Lung (tissue), 12 donors: ENCODE data around the gene PRKCA. TPM values are rescaled to one million over a fixed set of nuclear protein-coding genes. Genes with fewer than 3 reads are reported as not detected.

Experiments
- ATAC-seq: fragments of 200-7000 bp; cut with Tn5 transposase; one replicate; pipeline ENCODE4 v1.9.1; 2020; ENCODE audit warnings: moderate number of reproducible peaks; ENCODE audit not compliant: insufficient read depth, low FRiP score
- DNase-seq, 3 donors: peaks; one replicate each; pipeline ENCODE4 v3.0.0-alpha.2; 2013 to 2017
- H3K27ac ChIP-seq, 2 donors: one replicate each; pipeline ENCODE4 v1.5.1; 2013; ENCODE audit warnings: mild to moderate bottlenecking in 2 of 2, moderate library complexity in 2 of 2, control low read depth in 1 of 2, inconsistent platforms in 1 of 2, low read depth in 1 of 2, low read length in 1 of 2
- H3K27me3 ChIP-seq, 3 donors: one replicate each; pipeline ENCODE4 v1.5.1; 2013; ENCODE audit warnings: low read length in 2 of 3; ENCODE audit not compliant: control insufficient read depth in 3 of 3, insufficient read depth in 3 of 3
- H3K36me3 ChIP-seq, 4 donors: one replicate each; pipeline ENCODE4 v1.5.1; 2013; ENCODE audit warnings: low read length in 4 of 4, mild to moderate bottlenecking in 1 of 4, moderate library complexity in 1 of 4; ENCODE audit not compliant: control insufficient read depth in 4 of 4, insufficient read depth in 4 of 4
- H3K4me1 ChIP-seq, 5 donors: one replicate each; pipeline ENCODE4 v1.5.1; 2013; ENCODE audit warnings: low read length in 5 of 5, mild to moderate bottlenecking in 2 of 5, moderate library complexity in 1 of 5; ENCODE audit not compliant: control insufficient read depth in 5 of 5, insufficient read depth in 5 of 5
- H3K4me3 ChIP-seq: one replicate; pipeline ENCODE4 v1.5.1; 2013; ENCODE audit warnings: mild to moderate bottlenecking, control low read depth, moderate library complexity
- H3K9ac ChIP-seq, 2 donors: one replicate each; pipeline ENCODE4 v1.5.1; 2013; ENCODE audit warnings: low read length in 2 of 2, control low read depth in 1 of 2; ENCODE audit not compliant: insufficient read depth in 1 of 2
- H3K9me3 ChIP-seq, 4 donors: one replicate each; pipeline ENCODE4 v1.5.1; 2013; ENCODE audit warnings: low read length in 3 of 4, mild to moderate bottlenecking in 1 of 4, moderate library complexity in 1 of 4; ENCODE audit not compliant: control insufficient read depth in 4 of 4, insufficient read depth in 3 of 4
- WGBS, 2 donors: extraction: QIAGEN DNeasy Blood & Tissue Kit; methylation state at CpG; one replicate each; pipeline ENCODE4 v1.1.7; 2013; 5-methylcytosine and 5-hydroxymethylcytosine counted together
- polyA plus RNA-seq, 2 donors: library from polyadenylated mRNA; stranded (reverse); fragments of 200-250 nt; gene quantifications; one replicate each; pipeline ENCODE4 v1.2.1, GENCODE V29; 2013
- total RNA-seq, 2 donors: library from RNA; depleted of rRNA in 1 of 2; stranded (reverse); fragments of >200 nt in 1 of 2; gene quantifications; one replicate each; pipeline ENCODE4 v1.2.1, GENCODE V29; 2014 to 2021
- TF ChIP-seq, protein P1 (sequence below): IDR thresholded peaks from 2 replicates; pipeline ENCODE4 v1.5.1; 2012; ENCODE audit warnings: mild to moderate bottlenecking; ENCODE audit errors: control extremely low read depth, extremely low read depth
- donor health status: control.
- donor health status: control.
- donor health status: Bipolar disorder and iron deficiency.
- donor health status: healthy.
- donor health status: DM: yes; HTN: yes; CAD: no.

The PRKCA gene
- total and polyA plus RNA-seq, 4 donors = 3.4 to 34.8 (median 13.8) TPM

- H3K4me3 ChIP-seq = no peak overlapping the region
- WGBS, 2 donors = 50 to 67% methylated on average over 4 of the region's 4 CpGs
- no peak overlapping the region for H3K9ac ChIP-seq
- DNase-seq (peak in 1 of 3 donors; percentile 43), ATAC-seq (no peak)
- no peaks in the 10 kb centered on the region for H3K27me3 ChIP-seq
- no peaks in the 10 kb centered on the region for H3K36me3 ChIP-seq
- peaks cover 8 to 47% (median 26%) of the 10 kb centered on the region in 5 donors for H3K4me1 ChIP-seq
- H3K27ac ChIP-seq = no peak overlapping the region
- TF ChIP-seq, protein P1, sequence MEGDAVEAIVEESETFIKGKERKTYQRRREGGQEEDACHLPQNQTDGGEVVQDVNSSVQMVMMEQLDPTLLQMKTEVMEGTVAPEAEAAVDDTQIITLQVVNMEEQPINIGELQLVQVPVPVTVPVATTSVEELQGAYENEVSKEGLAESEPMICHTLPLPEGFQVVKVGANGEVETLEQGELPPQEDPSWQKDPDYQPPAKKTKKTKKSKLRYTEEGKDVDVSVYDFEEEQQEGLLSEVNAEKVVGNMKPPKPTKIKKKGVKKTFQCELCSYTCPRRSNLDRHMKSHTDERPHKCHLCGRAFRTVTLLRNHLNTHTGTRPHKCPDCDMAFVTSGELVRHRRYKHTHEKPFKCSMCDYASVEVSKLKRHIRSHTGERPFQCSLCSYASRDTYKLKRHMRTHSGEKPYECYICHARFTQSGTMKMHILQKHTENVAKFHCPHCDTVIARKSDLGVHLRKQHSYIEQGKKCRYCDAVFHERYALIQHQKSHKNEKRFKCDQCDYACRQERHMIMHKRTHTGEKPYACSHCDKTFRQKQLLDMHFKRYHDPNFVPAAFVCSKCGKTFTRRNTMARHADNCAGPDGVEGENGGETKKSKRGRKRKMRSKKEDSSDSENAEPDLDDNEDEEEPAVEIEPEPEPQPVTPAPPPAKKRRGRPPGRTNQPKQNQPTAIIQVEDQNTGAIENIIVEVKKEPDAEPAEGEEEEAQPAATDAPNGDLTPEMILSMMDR = no peak
- no peaks in the 10 kb centered on the region for H3K9me3 ChIP-seq
These were observed 280.8 kb downstream of the PRKCA start for GRCh38 chr17:66583112-66583748.

- 96 to 99% methylated on average over 4 of the region's 4 CpGs for WGBS, 2 donors
- Histone ChIP-seq H3K27ac (no peak overlapping the region), H3K27me3 (no peaks in the 10 kb centered on the region), H3K4me1 (peaks cover 6 to 30% (median 14%) of the 10 kb centered on the region in 5 donors), H3K4me3 (no peak overlapping the region), H3K9me3 (no peaks in the 10 kb centered on the region), H3K36me3 (no peaks in the 10 kb centered on the region), H3K9ac (no peak overlapping the region)
- TF ChIP-seq, protein P1 = no peak
- ATAC-seq (no peak), DNase-seq (no peak)
These were observed 282.5 kb downstream of the PRKCA start for GRCh38 chr17:66584927-66585326.

DNA sequence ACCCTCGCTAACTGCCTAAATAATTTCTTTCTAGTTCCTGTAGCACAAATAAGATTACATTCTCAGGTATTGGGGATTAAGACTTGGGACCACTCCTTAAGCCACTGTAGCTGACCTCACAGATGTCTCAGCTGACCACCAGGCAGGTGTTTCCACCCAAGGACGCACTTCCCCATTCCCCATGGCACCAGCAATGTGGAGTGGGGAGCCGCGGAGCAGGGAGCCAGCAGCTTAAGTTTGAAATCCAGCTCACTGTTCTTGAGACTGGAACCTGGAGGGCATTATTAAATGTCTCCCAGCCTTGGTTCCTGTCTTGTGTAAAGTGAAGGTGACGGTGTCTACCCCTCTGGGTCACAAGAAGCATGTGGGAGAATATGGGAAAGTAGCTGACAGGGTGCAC lies 283.1 kb downstream of the PRKCA start:
- TF ChIP-seq, protein P1 = no peak
- DNase-seq (no peak), ATAC-seq (no peak)
- peaks cover 3 to 24% (median 9%) of the 10 kb centered on the region in 5 donors for H3K4me1 ChIP-seq
- no peaks in the 10 kb centered on the region for H3K36me3 ChIP-seq
- WGBS, 2 donors = 91 to 93% methylated on average over 5 of the region's 5 CpGs
- H3K9me3 ChIP-seq = no peaks in the 10 kb centered on the region
- no peaks in the 10 kb centered on the region for H3K27me3 ChIP-seq
- no peak overlapping the region for H3K9ac ChIP-seq
- no peak overlapping the region for H3K4me3 ChIP-seq
- no peak overlapping the region for H3K27ac ChIP-seq

DNA sequence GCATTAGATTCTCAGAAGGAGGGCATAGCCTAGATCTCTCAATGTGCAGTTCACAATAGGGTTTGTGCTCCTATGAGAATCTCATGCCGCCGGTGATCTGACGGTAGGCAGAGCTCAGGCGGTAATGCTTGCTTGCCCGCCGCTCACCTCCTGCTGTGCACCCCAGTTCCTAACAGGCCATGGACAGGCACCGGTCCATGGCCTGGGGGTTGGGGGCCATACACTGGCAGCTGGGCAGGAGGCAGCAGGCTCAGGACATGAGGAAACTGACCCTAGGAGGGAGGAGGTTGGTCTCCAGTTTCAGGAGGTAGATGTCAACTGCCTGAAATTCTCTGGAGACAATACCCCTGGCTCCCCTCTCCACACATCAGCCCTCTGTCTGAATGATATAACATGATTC lies 287.5 kb downstream of the PRKCA start:
- Histone ChIP-seq H3K27ac (no peak overlapping the region), H3K9me3 (peaks cover 0 to 2% (median 0%) of the 10 kb centered on the region in 4 donors), H3K9ac (no peak overlapping the region), H3K4me1 (peaks cover 0 to 4% (median 0%) of the 10 kb centered on the region in 5 donors), H3K36me3 (no peaks in the 10 kb centered on the region), H3K27me3 (no peaks in the 10 kb centered on the region), H3K4me3 (no peak overlapping the region)
- no peak for ATAC-seq
- WGBS, 2 donors = 98 to 100% methylated on average over 7 of the region's 7 CpGs
- no peak for DNase-seq
- TF ChIP-seq, protein P1 = no peak
